Effector CD4-positive, alpha-beta T cell (primary cell): ENCODE results near the gene KASH5.
"Not testable (repeated sequence)": the region's sequence is repeated elsewhere in the genome, so short reads cannot be mapped to it uniquely, and the experiment has no call there.

Experiments
- DNase-seq: peaks from one replicate; pipeline ENCODE4 v3.0.0-alpha.2; 2020

KASH5 gene

GRCh38 chr19:49362048-49362928 lies 25.8 kb upstream of the KASH5 start, which contains the start of gene TEAD2:
Gene TEAD2, minus strand, starts transcription at chr19:49362416. Its CDS starts 2,341 bp downstream, at chr19:49360075.
- DNase-seq, result no peak

- no peak for DNase-seq
These were observed 25.2 kb upstream of the KASH5 start for GRCh38 chr19:49362929-49363267.

- DNase-seq, result peak; percentile 38
These were observed 24.6 kb upstream of the KASH5 start, which contains the start of gene DKKL1 for GRCh38 chr19:49363268-49364082. Gene DKKL1, plus strand, starts transcription at chr19:49363877. Its CDS starts 122 bp downstream, at chr19:49363999.

GRCh38 chr19:49364083-49364737 lies 23.8 kb upstream of the KASH5 start:
- DNase-seq, result no peak

GRCh38 chr19:49366110-49366509 lies 21.9 kb upstream of the KASH5 start:
- no peak for DNase-seq

GRCh38 chr19:49368711-49369358 lies 19.2 kb upstream of the KASH5 start:
- DNase-seq, result no peak

- no peak for DNase-seq
These were observed 16.9 kb upstream of the KASH5 start for GRCh38 chr19:49371184-49371583.

GRCh38 chr19:49373174-49373573 lies 14.9 kb upstream of the KASH5 start:
- not testable (repeated sequence) for DNase-seq

GRCh38 chr19:49374665-49375434 lies 13.2 kb upstream of the KASH5 start:
- no peak for DNase-seq

- no peak for DNase-seq
These were observed 9.5 kb upstream of the KASH5 start for GRCh38 chr19:49378512-49378911.

- DNase-seq, result no peak
These were observed 7.7 kb upstream of the KASH5 start for GRCh38 chr19:49380391-49380790.

- DNase-seq, result no peak
These were observed 5.4 kb upstream of the KASH5 start for GRCh38 chr19:49382639-49383038.

- no peak for DNase-seq
These were observed 4.5 kb upstream of the KASH5 start for GRCh38 chr19:49383599-49383998.

GRCh38 chr19:49389406-49389805 lies 1.4 kb downstream of the KASH5 start:
- no peak for DNase-seq

GRCh38 chr19:49390131-49390928 lies 2.3 kb downstream of the KASH5 start:
- DNase-seq, result no peak

GRCh38 chr19:49390929-49391359 lies 2.9 kb downstream of the KASH5 start:
- no peak for DNase-seq

GRCh38 chr19:49391581-49392399 lies 3.7 kb downstream of the KASH5 start:
- DNase-seq, result peak; percentile 74

GRCh38 chr19:49393881-49394280 lies 5.8 kb downstream of the KASH5 start:
- DNase-seq, result no peak

GRCh38 chr19:49395581-49396407 lies 7.7 kb downstream of the KASH5 start:
- DNase-seq, result no peak
